NCI-H226 (cell line): ENCODE results near the gene CMTM5.
"Not testable (repeated sequence)": the region's sequence is repeated elsewhere in the genome, so short reads cannot be mapped to it uniquely, and the experiment has no call there.

Experiments used
- DNase-seq: peaks from one replicate; pipeline ENCODE4 v3.0.0-alpha.2; 2015

Gene CMTM5

DNA sequence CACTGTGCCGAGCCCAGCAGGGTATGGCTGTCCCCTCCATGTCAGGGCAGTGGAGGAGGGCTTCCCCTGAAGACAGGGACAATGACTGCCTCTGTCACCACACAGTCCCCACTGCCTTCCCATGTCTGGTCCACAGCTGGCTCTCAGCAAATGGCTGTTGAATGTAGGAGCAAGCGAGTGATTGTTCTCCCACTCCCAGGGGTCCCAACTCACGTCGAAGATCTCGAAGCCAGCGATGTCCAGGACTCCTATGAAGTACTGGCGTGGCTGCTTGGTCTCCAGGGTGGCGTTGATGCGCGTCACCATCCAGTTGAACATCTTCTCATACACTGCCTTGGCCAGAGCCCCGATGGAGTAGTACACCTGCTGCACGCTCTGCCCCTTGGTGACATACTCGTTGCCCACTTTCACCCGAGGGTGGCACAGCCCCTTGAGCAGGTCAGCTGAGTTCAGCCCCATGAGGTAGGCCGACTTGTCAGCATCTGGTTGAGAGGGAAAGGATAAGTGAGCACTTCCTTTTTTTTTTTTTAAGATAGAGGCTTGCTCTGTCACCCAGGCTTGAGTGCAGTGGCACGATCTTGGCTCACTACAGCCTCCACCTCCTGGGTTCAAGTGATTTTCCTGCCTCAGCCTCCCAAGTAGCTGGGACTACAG is 23.8 kb downstream of the CMTM5 start:
- not testable (repeated sequence) for DNase-seq

DNA sequence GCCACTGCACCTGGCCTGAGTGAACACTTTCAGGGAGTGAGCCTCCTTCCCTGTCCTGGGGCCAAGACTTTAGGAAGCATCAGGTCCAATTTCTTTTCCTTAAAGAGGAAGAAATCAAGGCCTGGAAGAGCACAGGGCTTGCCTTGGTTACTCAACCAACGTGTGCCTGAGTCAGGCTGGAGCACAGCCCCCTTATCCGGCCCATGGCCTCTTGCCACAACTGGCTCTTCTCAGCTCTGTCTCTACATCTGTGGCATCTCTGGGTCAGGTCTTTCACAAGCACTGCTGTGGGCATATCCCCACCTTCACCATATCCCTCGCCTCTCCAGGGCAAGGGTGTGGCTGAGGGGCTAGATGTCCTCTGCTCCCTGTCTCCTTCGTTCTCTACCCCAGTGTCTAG is 24.4 kb downstream of the CMTM5 start:
- DNase-seq: no peak

DNA sequence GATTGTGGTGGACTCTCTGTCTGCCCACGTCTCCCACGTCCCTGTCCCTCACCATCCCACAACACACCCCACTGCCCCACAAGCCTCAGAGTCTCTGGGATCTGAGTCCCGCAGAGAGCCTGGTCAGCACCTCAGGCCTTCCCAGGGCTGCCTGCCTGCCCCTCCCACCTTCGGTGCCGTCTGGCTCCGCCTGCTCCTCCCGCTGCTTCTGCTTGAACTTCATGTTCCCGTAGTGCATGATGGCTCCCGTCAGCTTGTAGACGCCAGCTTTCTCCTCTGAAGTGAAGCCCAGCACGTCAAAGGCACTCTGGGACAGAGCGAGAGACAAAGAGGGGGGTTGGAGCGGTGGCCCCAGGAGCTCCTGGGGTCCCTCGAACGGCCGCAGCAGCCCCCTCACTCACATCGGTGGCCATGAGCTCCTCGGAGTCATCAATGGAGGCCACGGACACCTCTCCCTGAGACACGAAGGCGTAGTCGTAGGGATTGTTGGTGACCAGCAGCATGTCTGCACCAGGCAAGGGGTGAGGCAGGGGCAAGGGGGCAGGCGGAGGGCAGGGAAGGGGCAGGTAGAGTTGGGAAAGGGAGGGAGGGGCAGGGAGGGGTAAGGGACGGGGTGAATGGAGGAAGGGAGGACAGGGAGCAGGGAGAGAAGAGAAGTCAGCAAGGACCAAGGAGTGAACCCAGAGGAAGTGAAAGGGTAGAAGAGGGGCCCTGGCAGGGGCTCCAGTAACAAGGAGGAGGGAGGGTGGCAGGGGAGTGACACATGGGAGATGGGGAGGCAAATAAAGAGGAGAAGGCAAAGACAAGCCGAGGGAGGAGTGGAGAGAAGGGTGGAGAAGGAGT is 25.7 kb downstream of the CMTM5 start:
- DNase-seq: no peak

DNA sequence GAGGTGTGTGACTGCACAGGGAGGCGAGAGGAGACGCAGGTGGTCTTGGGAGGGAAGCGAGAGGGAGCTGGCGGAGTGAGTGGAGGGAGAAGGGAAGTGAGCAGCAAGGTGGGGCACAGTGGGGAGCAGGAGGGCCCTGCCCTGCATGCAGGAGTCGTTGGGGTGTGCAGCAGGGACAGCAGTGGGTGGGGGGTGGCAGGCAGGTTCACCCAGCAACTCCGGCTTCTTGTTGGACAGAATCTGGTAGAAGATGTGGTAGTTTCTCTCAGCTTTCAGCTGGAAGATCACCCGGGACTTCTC is 26.2 kb downstream of the CMTM5 start:
- DNase-seq: no peak

DNA sequence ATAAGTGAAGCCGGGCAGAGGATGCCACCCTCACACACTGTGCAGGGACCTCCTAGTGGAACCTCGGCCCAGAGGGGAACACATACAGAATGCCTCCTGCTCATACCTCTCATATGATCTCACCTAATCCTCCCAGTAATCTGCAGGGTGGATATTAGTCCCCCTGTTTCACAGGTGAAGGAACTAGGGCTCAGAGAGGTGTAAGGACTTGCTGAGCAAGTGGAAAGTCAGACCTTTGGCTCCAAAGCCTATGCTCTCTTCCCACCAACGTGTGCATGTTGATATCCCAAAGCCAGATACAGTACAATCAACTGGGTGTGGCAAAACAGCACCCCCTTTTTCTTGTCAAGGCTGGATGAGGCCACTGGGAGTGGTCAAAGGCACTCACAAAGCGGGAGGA is 27.1 kb downstream of the CMTM5 start:
- no peak for DNase-seq

DNA sequence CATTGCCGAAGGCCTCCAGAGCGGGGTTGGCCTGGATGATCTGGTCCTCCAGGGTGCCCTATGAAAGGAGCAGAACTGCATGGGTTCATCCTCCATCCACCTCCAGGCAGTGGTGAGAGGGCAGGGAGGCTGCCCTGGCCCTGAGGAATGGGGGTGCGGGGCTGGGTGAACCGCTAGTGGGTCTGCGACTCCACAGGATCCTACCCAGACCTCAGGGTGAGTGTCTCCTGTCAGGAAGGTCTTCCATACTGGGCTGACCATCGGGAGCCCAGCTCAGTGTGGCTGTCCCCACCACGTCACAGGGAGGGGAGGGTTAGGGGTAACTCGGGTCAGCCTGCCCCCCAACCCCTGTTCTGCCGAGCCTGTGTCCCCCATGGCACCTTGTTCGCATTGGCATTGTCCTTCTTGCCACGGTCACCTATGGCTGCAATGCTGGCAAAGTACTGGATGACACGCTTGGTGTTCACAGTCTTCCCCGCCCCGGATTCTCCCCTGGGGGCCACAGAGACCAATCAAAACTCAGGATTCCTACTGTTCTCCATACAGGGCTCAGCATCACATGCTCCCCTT is 27.6 kb downstream of the CMTM5 start:
- no peak for DNase-seq

DNA sequence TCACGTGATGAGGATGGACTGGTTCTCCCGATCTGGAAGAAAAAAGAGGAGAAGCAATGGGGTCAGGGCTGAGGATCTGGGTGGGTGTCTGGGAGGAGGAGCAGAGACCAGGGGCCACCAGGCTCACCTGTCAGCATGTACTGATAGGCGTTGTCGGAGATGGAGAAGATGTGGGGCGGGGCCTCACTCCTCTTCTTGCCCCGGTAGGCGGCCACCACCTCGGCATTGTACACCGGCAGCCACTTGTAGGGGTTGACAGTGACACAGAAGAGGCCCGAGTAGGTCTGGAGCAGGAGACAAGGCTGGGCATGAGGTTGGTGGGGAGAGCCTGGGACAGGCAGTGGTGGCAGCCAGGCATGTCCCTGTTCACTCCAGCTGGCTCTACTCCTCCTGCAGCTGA is 28.2 kb downstream of the CMTM5 start:
- DNase-seq: no peak

DNA sequence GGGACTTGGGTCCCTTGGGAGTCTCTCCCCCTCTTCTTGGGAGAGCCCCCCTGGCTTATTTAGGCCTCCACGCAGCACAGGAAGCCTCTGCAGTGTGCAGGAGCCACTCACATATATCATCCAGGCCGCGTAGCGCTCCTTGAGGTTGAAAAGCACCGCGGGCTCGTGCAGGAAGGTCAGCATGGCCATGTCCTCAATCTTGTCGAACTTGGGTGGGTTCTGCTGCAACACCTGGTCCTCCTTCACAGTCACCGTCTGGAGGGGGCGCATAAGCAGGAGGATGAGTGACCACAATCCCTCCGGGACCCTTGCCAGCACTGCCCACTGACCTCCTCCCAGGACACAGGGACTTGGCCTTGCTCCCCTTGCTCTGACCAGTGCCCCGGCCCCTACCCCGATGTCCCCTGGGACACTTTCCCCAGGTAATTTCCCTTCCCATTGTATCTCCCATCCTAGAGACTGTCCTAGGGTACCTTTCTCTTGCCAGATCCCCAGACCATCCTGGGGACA is 28.7 kb downstream of the CMTM5 start:
- DNase-seq: no peak

DNA sequence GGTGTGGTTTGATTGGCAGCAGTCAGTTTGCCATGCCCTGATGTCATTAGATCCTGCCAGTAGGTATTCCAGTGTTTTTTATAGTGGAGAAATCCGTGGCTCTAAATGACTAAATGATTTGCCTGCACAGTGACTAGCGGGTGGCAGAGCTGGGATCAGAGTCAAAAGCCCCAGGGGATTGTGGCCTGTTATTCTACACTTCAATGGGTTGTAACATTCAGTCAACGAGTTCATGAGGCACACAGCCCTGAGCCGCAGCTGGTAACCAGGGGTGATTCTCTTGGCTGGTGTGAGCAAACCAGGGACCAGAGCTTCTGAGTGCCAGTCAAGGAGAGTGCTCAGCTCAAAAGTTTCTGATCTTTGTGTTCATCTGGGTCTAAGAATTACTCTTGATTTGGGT is 29.4 kb downstream of the CMTM5 start:
- no peak for DNase-seq

DNA sequence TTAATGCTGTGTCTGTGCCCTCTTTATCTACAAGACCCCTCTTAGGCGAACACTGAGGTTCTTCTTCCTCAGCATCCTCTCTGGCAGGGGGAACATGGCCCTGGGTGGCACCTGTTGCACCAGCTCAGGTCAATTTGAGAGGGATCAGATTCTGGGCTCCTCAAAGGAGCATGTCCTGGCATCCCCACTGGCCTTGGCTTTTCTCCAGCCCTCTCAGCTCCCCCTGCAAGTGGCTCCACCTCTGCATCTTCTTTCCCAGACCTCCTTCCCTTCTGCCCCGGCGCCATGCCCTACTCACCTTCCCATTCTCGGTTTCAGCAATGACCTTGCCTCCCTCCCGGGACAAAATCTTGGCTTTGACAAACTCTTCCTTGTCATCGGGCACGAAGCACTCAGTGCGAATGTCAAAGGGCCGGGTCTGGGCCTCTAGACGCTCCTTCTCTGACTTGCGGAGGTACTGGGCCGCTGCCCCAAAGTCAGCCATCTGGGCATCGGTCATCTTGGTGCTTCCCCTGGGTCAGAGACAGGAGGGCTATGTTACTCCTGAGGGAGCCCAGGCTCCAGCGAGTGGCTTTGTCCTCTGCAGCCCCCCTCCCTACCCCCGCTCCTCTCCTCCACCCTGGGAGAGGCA is 30.0 kb downstream of the CMTM5 start:
- DNase-seq: no peak

DNA sequence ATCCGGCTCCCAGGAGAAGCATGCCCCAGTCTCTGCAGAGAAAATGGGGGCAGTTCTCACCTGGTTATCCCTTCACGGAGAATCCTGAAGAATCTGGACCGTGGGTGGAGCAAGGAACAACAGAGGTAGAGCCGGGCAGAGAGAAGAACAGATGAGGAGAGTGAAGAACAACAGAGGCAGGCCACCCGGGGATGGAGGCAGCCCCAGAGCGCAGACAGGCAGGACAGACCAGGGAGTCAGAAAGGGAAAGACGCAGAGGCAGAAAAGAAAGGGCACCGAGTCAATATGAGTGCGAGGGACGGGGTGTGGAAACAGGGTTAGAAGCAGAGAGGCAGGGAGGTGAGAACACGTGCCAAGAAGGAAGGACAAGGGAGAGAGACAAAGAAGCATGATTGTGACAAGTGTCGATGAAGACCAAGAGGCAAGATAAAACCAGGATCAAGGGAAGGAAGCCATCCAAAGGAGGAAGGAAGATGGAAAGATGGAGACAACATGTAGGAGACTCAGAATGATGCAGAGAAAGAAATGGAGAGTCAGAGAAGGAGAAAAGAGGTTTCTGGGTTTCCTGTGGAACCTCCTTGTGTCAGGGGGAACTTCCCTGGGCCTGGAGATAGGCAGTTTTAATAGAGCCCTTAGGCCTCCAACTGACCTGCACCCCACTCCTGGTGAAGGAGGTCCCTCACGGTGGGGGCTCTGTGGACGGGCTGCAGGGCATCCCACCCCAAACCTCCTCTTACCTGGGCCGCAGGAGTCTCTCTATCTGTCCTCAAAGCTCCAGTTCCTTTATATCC is 30.9 kb downstream of the CMTM5 start, which contains the start of gene MYH6:
TSS of gene MYH6 (minus strand) at position 758 of the 791 bp plus-strand sequence. CDS start 1,050 bp downstream, outside the sequence.
- no peak for DNase-seq

DNA sequence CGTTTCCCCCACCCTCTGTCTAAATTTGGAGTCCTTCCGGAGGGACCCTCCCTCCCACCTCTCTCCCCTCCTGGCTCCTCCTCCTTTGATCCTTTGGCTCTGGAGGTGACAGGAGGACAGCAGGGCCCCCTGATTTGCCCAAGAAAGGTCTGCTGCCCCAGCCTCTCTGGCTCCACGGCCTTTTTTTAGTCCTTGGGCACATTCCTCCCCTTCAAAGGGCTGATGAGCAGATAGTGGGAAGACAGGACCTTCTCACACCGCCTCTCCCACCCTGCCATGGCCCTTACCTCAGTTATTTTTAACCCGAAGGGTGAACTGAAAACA is 31.4 kb downstream of the CMTM5 start:
- DNase-seq: no peak

DNA sequence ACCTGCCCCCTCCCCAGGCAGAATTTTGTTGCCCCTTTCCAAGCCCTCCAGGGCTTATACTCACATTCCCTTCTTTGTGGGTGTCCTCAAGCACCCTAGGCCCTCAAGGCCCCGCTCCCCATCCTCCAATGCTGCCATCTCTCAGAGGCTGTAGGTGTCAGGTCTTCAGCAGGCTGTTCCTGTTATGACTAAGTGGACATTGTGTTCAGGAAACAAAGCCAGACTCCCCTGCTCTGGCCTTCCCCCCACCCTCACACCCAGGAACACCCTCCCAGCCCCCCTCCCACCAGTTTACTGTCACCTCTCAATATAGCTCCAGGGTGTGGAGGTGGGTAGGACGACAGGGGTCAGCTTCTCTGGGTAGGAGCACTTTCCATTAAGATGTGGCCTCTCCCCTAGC is 32.6 kb downstream of the CMTM5 start:
- DNase-seq: no peak

DNA sequence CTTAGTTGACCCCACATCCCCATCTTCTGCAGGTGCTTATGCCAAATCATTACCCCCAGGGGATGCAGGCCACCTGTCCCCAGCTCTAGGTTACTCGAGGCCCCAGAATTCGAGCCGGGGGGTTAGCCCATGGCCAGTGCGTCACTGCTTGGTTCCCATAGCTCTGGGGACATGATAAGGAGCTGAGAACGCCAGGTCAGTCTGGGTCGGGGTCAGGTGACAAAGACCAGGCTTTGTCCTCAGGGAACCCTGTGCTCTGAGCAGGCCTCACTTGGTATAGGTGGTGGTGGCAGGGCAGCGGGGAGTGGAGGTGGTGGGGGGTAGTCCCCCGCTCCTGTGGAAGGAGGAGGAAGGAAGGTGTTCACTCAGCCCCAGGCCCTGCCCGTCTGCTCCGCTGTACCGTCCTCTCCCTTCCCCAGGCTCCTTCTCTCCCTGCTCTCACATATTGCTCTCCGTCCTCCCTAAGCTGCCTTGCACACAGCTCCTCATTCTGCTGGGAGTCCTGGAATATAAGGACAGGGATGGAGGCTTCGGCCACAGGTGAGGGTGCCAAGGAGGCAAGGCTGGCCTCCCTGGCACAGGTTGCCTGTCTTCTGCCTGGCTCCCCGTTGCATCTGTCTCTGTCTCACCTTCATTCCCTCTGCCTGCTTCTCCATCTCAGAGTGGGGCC is 33.3 kb downstream of the CMTM5 start:
- DNase-seq: no peak

DNA sequence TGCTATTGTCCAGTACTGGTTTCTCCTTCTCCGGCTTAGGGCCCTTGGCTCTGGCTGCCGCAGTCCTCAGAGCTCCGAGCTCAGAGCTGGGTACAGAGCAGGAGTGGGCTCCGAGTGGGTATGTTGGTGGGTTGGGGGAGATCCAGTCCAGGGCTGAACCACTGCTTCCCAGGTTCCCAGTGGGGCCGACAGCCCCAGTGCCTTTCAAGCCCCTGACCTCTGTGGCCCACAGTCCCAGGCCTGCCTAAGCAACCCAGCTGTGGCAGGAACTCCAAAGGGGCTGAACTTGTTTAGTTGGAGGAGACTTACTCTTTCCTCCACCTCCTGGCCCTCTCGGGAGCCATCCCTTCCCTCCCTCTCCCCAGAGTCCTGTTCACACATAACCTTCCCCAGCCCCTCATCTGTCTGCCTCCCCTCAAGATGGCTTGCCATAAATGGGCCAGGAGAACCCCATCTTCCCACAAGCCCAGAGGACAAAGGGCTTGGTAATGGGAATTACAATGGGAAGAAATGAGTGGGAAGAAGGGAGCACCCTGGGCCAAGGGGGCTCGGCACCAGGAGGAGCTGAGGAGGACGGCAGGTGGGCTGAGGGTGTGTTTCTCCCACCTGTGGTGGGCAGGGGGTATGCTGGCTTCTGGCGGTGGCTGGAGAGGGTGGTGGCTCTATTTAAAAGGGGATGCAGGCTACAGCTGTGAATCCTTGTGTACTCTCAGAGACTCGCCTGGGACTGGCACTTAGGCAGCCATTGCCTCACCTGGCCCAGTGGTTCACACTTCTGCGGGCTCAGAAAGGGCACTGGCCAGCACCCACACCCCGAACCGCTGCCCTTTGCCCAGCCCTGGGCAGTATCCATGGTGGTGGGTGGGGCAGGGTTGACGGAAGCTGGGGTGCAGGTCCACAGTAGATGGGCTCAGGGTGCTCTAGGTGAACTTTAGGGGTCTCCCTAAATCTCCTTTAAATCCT is 35.0 kb downstream of the CMTM5 start:
- no peak for DNase-seq

DNA sequence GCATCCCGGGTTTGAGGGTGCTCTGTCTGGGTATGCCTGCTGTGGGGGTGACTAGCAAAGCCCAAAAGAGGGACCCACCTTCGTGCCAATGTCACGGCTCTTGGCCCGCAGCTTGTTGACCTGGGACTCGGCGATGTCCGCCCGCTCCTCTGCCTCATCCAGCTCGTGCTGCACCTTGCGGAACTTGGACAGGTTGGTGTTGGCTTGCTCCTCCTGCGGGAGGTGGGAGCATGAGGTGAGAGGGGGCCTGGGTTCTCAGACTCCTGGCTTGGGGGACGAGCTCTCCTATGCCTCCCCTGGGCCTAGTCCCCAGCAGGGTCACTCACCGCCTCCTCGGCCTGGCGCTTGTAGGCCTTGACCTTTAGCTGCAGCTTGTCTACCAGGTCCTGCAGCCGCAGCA is 36.8 kb downstream of the CMTM5 start:
- no peak for DNase-seq

DNA sequence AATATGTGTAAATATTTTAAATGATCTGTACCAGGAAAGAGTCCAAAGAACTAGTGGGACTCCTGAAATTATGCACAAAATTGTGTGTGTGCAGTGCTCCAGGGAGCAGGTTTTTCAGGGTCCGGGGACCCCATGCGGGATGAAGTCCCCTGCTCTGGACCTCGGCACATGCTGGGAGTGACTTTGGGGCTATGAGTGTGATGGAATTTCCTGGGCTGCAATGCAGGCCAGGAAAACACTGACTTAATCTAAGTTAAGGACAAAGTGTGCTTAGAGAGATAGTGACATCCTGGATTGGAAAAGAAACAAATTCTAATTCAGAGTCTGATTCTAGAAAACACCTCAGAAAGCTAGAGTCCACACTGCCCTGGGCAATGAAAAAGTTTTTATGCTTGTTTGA is 37.4 kb downstream of the CMTM5 start:
- no peak for DNase-seq

DNA sequence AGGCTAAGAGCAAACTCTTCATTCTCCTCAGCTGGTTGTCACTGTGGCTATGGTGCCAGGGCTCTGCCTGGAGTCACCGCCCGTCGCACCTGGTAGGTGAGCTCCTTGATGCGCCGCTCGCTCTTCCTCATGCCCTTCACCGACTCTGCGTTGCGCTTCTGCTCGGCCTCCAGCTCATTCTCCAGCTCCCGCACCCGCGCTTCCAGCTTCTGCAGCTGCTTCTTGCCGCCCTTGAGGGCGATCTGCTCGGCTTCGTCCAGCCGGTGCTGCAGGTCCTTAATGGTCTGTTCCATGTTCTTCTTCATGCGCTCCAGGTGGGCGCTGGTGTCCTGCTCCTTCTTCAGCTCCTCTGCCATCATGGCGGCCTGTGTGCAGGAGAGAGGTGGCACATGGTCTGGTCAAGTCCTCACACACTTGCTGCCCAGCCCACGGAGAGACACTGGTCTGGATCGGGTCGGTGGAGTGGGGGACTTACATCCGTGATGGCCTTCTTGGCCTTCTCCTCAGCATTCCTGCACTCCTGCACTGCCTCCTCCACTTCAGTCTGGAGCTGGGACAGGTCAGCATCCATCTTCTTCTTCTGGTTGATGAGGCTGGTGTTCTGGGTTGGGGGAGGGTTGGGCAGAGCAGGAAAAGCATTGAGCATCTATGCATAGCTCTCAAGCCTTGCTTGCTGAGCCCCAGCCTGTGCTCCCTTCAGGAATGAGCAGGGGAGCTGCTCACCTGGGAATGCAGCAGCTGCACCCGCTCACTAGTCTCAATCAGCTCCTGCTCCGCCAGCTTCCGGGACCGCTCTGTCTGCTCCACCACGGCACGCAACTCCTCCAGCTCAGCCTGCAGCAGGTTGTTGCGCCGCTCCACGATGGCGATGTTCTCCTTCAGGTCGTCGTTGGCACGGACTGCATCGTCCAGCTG is 38.3 kb downstream of the CMTM5 start:
- no peak for DNase-seq

DNA sequence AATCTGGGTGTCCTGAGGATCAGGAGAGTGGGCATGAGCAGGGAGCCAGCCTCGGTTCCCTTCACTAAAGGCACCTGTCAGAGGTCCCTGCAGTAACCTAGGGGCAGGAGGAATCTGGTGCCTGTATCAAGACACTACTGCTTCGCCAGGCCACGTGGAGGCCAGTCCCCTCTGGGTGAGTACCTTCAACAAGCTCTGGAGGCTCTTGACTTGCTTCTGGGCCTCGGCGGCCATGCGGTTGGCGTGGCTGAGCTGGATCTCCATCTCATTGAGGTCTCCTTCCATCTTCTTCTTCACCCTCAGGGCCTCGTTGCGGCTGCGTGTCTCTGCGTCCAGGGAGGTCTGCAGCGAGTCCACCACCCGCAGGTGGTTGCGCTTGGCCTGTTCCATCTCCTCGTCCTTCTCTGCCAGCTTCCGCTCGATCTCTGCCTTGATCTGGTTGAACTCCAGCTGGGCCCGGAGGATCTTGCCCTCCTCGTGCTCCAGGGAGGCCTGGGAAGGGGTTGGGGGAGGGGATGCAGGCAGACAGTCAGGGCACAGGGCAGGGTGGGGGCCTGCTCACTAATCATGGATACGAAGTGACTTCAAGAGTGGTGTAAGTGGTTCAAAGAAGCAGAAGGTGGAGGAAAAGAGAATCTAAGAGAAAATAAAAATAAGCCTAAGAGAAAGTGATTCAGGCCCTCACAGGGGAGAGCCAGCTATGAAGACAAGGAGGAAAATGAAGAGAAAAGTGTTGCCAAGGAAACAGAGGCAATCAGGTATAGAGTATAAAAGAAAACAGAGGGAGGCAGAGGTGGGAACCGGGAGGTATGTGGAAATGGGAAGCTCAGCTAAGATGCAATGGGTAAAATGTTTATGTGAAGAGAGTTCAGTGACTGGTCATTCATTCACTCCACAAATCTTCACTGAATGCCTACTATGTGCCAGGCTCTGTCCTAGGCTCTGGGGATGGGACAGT is 39.3 kb downstream of the CMTM5 start:
- DNase-seq: no peak
